ENCODE results near the gene TANGO2. TPM values are rescaled to one million over a fixed set of nuclear protein-coding genes. Genes with fewer than 3 reads are reported as not detected.

TANGO2 gene
- total RNA-seq, 1 donor from 2014 or later = 20.9 TPM

DNA sequence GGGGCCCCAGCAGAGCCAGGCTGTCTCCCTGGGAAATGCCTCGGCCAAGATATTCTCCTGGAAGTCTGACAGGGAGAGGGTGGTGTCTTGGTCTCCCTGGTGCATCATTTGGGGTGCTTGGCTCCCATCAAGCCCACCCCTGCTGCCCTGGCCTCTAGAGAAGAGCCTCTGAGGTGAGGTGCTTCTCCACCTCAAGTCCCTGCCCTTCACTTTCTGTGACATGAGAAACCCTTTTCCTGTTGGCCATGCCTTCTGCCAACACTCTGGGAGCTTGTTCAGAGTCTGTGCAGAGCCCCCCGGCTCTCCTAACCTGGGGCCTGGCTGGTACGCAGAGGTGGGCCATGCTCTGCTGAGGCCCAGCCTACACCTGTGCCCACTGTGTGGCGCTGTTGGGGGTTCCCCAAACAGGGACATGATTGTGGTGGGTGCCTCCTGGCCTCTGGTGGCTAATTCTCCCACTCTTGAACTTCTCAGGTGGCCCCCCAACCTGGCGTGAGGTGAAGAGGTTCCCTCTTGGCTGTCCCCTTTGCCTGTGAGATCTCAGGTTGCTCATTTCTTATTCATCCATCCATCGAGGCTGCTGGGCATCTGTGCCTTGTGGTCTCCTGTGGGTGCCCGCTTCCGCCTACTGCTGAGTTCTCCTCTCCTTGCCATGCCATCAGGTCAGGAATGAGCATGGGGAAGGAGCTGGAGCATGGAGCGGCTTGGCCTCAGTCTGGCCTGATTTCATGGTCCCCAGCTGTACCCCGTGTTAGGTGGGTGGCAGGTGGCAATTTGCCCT lies 40.0 kb downstream of the TANGO2 start:
- TF ChIP-seq, protein P1, sequence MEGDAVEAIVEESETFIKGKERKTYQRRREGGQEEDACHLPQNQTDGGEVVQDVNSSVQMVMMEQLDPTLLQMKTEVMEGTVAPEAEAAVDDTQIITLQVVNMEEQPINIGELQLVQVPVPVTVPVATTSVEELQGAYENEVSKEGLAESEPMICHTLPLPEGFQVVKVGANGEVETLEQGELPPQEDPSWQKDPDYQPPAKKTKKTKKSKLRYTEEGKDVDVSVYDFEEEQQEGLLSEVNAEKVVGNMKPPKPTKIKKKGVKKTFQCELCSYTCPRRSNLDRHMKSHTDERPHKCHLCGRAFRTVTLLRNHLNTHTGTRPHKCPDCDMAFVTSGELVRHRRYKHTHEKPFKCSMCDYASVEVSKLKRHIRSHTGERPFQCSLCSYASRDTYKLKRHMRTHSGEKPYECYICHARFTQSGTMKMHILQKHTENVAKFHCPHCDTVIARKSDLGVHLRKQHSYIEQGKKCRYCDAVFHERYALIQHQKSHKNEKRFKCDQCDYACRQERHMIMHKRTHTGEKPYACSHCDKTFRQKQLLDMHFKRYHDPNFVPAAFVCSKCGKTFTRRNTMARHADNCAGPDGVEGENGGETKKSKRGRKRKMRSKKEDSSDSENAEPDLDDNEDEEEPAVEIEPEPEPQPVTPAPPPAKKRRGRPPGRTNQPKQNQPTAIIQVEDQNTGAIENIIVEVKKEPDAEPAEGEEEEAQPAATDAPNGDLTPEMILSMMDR (IDR thresholded peaks at IDR 0.05; ENCODE audit: insufficient read depth, low read length, poor library complexity, severe bottlenecking) = no peak
- no peak for DNase-seq (ENCODE audit: low read depth)
- H3K36me3 ChIP-seq (ENCODE audit: control insufficient read depth, insufficient read depth, low read length) = peaks cover 2% of the 10 kb centered on the region

DNA sequence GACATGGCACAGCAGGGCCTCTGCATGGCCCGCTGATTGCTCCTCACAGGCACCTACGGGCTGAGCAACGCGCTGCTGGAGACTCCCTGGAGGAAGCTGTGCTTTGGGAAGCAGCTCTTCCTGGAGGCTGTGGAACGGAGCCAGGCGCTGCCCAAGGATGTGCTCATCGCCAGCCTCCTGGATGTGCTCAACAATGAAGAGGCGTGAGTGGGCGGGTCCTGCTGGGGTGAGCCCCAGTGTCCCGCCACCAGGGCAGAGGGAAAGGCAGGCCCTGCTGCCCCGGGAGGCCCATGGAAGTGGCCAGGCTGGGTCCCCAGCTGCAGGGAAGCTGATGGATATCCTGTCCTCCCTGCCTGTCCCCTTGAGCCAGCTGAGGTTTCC lies 40.6 kb downstream of the TANGO2 start:
- DNase-seq (ENCODE audit: low read depth) = no peak
- peaks cover 1% of the 10 kb centered on the region for H3K36me3 ChIP-seq (ENCODE audit: control insufficient read depth, insufficient read depth, low read length)
- H3K4me3 ChIP-seq (ENCODE audit: low read depth, low read length) = no peak overlapping the region
- no peaks in the 10 kb centered on the region for H3K27me3 ChIP-seq (ENCODE audit: control insufficient read depth, insufficient read depth, low read length)
- TF ChIP-seq, protein P1 (IDR thresholded peaks at IDR 0.05; ENCODE audit: insufficient read depth, low read length, poor library complexity, severe bottlenecking) = no peak

More for the DNA sequence above, 40.0 kb downstream of the TANGO2 start:
- H3K4me3 ChIP-seq (ENCODE audit: low read depth, low read length) = no peak overlapping the region
- H3K27me3 ChIP-seq (ENCODE audit: control insufficient read depth, insufficient read depth, low read length) = no peaks in the 10 kb centered on the region

DNA sequence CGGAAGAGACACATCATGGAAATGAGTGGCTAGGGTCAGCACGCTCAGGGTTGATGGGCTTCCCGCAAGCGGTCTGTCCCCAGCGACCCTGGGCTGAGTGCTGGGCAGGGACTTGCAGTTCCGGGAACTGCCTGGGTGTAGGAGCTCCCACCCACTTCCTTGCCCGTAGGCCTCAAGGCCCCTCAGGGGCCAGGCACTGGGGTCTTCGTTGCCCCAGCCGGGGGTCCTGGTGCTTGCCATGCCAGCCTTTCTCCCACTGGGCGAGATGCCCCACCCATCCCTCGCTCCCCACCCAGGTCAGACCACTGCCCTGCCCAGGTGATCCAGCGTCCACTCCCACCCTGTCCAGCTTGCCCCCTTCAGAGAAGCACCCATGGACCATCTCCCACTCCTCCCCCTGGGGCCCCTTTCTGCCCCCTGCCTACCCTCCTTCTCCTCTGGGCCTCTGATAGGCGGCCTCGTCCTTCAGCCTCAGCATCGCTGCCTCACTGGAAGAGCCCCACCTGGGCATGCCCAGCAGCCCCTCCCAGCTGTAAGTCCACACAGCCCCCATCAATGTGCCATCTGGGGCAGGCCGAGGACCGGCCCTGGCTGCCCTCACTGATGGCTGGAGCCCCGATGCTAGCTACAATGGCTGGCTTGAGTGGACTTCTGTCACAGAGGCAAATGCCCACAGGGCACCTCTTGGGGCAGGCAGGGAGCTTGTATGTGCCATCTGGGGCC lies 41.3 kb downstream of the TANGO2 start:
- TF ChIP-seq, protein P1 (IDR thresholded peaks at IDR 0.05; ENCODE audit: insufficient read depth, low read length, poor library complexity, severe bottlenecking) = no peak
- Histone ChIP-seq H3K4me3 (ENCODE audit: low read depth, low read length) (no peak overlapping the region), H3K36me3 (ENCODE audit: control insufficient read depth, insufficient read depth, low read length) (peaks cover 1% of the 10 kb centered on the region), H3K27me3 (ENCODE audit: control insufficient read depth, insufficient read depth, low read length) (no peaks in the 10 kb centered on the region)
- DNase-seq (ENCODE audit: low read depth) = no peak

DNA sequence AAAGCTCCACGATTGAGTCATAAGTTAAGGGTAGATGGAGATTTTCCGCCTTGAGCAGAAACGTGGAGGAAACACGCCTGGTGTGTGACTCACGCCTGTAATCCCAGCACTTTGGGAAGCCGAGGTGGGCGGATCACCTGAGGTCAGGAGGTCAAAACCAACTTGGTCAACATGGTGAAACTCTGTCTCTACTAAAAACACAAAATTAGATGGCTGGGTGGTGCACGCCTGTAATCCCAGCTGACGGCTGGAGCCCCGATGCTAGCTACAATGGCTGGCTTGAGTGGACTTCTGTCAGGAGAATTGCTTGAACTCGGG lies 41.8 kb downstream of the TANGO2 start:
- no peak for DNase-seq (ENCODE audit: low read depth)
- Histone ChIP-seq H3K36me3 (ENCODE audit: control insufficient read depth, insufficient read depth, low read length) (peaks cover 1% of the 10 kb centered on the region), H3K4me3 (ENCODE audit: low read depth, low read length) (no peak overlapping the region), H3K27me3 (ENCODE audit: control insufficient read depth, insufficient read depth, low read length) (no peaks in the 10 kb centered on the region)
- TF ChIP-seq, protein P1 (IDR thresholded peaks at IDR 0.05; ENCODE audit: insufficient read depth, low read length, poor library complexity, severe bottlenecking) = no peak

DNA sequence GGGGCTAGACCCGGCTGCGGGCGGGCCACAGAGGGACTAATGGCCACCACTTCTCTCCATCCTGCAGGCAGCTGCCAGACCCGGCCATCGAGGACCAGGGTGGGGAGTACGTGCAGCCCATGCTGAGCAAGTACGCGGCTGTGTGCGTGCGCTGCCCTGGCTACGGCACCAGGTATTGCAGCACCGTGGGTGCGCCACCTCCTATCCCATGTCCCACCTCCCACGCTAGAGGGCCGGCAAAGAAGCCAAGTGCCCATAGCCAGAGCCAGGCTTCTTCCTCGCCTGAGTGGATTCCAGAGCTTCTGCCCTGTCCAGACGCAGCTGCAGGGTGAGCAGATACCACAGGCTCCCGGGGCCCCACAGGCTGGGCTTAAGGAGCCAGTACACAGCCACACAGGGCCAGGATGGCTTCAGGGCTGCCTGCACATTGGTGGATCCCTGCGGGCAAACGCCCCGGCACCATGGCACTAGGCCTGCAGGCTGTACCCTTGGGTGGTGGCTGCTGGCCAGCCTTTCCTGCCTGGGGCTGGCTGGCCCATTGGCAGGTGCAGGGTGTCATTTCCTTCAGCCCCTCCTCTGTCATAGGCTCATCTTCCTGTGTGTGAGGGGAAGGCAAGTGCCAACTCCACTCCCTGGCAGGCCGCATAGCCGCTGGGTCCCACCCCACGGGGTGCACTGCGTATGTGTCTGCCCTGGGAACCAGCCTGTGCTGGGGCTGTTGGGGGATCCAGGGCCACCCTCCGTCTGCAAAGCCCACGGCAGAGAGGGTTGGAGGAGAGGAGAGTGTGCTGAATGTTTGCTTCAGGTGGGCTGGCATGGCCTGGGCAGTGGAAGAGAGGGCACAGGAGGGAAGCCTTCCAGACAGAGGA lies 42.6 kb downstream of the TANGO2 start:
- Histone ChIP-seq H3K4me3 (ENCODE audit: low read depth, low read length) (no peak overlapping the region), H3K36me3 (ENCODE audit: control insufficient read depth, insufficient read depth, low read length) (peaks cover 1% of the 10 kb centered on the region), H3K27me3 (ENCODE audit: control insufficient read depth, insufficient read depth, low read length) (no peaks in the 10 kb centered on the region)
- TF ChIP-seq, protein P1 (IDR thresholded peaks at IDR 0.05; ENCODE audit: insufficient read depth, low read length, poor library complexity, severe bottlenecking) = no peak
- DNase-seq (ENCODE audit: low read depth) = no peak
